GM18499 (cell line): ENCODE results near the gene RAPGEFL1.
A peak's percentile ranks its signal among the peaks of the same experiment; 100 is the strongest.
"Not testable (repeated sequence)": the region's sequence is repeated elsewhere in the genome, so short reads cannot be mapped to it uniquely, and the experiment has no call there.

Experiments used
- ATAC-seq: cut with Tn5 transposase; IDR thresholded peaks from one replicate; pipeline ENCODE4 v1.9.1; 2021; ENCODE audit warnings: moderate number of reproducible peaks; ENCODE audit not compliant: insufficient read depth, unreplicated experiment

Gene RAPGEFL1

DNA sequence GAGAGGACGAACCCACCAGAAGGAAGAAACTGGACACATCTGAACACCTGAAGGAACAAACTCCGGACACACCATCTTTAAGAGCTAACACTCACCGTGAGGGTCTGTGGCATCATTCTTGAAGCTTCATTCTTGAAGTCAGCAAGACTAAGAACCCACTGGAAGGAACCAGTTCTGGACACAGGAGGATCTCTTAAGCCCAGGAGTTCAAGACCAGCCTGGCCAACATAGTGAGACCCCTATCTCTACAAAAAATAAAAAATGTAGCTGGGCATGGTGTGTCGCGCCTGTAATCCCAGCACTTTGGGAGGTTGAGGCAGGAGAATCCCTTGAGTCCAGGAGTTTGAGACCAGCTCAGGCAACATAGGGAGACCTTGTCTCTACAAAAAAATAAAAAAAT, 21.3 kb downstream of the RAPGEFL1 start:
- no peak for ATAC-seq

DNA sequence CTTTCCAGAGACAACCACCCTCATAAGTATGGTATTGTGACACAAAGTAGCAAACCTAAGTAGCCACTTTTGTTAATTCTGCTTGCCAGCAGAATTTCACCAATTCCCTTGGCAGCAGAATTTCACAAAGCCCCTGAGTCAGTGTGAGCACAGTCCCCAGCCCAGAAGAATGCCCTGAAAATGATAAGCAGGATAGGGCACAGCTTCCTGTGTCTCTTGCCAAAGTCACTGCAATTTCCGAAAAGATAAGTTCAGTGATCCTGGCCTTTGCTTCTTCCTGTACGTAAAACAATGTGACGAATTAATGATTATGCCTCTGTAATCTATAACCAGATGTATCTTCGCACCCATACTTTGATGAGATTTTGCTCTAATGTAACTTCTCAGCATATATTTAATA, 25.9 kb downstream of the RAPGEFL1 start:
- no peak for ATAC-seq

DNA sequence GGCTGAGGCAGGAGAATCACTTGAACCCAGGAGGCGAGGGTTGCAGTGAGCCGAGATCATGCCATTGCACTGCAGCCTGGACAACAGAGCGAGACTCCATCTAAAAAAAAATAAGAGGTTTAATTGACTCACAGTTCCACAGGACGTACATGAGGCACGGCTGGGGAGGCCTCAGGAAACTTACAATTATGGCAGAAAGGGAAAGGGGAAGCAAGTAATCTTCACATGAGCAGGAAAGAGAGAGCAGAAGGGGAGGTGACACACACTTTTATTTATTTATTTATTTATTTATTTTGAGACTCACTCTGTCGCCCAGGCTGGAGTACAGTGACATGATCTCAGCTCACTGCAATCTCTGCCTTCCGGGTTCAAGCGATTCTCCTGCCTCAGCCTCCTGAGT, 28.9 kb downstream of the RAPGEFL1 start:
- ATAC-seq, result not testable (repeated sequence)

GRCh38 chr17:40209404-40210093, 32.3 kb downstream of the RAPGEFL1 start:
- ATAC-seq, result no peak

- ATAC-seq, result not testable (repeated sequence)
Measured at GRCh38 chr17:40213914-40214313, 36.6 kb downstream of the RAPGEFL1 start.

DNA sequence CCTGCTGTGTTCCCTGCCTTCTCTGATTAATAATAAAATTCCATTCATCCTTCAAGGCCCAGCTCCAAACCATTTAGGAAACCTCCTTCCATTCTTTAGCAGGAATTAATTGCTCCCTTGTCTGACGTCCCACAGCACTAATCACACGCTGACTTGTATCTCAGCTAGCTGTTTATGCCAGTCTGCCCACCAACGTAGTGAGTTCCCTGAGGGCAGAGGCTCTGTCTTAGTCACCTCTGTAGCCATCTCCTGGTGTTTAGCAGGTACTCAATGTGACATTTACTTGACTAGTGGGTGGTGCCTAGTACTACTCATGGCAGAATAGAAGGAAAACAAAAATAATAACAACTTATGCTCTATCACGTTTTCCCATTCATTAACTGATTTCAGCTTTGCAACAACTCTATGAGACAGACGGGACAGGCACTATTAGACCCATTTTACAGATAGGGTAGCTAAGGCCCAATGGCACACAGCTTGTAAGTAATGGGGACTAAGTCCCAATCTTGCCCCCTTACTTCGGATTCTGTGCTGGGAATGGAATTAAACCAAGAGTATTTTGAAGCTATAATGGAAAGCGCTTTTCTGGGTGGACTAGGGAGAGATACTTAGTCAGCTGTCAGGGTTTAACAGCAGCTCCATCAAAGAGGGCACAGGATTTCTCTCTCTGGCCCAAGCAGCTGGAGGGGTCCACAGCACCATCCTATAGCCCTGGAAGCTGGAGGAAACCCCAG, 40.9 kb downstream of the RAPGEFL1 start:
- ATAC-seq, result no peak

- peak; percentile 67 for ATAC-seq
Measured at GRCh38 chr17:40218740-40219593, 41.7 kb downstream of the RAPGEFL1 start, which contains the start of gene WIPF2. Gene WIPF2, plus strand, starts transcription at chr17:40219304. Its CDS starts 37,156 bp downstream, at chr17:40256460.

DNA sequence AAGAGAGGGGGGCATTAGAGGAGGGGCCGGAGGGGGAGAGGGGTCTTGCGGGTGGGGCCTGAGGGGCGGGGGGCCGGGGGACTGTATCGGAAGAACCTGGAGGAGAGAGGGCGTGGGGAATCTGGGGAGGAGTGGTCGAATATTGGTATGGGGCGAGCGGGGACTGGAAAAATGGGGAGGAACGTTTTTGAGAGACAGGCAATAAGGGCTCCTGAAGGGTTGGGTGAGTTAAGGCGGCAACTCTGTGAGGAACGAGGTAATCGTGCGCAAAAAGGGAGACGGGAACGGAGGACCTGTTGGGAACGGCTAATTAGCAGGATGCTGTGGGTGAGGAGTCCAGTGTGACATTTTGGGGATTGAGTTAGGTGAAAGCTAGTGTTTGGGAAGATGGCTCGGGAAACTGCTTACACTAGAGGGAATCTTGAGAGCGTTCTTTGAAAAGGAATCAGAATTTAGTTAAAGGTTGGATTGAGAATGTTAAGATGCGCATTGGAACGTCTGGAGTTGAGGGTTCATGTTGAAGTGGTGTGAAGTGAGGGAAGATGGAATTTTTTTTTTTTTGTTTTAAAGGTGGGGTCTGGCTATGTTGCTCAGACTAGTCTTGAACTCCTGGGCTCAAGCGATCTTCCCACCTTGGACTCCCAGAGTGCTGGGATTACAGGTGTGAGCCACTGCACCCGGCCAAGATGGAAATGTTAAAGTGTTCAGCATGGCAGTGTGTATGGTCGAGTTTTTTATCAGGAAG, 42.5 kb downstream of the RAPGEFL1 start:
- no peak for ATAC-seq

GRCh38 chr17:40224718-40225550, 47.7 kb downstream of the RAPGEFL1 start:
- no peak for ATAC-seq

- ATAC-seq, result not testable (repeated sequence)
Measured at GRCh38 chr17:40229146-40229545, 51.9 kb downstream of the RAPGEFL1 start.

DNA sequence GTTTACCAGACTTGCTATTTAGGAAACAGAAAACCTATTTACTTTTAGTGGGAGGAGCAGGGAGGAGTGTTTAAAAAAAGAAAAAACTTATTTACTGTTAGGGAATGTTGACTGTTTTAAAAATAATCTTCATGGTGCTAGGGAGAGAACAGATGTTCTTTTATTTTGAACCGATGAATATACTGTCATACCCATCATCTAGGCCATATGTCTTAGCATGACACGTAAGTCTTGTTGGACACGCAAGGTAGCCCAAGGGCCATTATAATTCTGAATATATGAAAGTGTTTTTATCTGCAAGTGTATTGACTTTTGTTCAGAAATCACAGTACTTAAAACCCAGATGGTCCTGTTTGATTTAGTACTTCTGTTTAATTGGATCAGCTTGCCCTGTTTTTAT, 53.4 kb downstream of the RAPGEFL1 start:
- no peak for ATAC-seq

- ATAC-seq, result not testable (repeated sequence)
Measured at GRCh38 chr17:40231928-40232327, 54.7 kb downstream of the RAPGEFL1 start.

- no peak for ATAC-seq
Measured at GRCh38 chr17:40241252-40241834, 64.1 kb downstream of the RAPGEFL1 start.

DNA sequence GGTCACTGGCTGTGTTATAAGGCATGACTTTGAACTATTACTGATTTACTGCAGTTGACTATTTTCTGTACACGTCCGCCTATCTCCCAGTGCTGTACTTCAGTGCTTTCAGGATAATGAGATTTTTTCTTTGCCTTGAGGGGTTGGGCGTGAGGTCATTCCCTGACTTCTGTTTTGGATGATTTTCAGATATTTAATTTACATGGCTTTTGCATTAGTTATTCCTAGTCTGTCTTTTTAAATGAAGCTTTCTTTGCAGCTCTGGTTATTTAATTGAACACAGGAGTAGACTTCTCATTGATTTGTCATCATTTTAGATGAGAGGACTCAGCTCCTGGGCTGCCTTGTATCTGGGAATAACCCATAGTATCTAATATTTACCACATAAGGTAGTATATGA, 65.5 kb downstream of the RAPGEFL1 start:
- ATAC-seq, result no peak

DNA sequence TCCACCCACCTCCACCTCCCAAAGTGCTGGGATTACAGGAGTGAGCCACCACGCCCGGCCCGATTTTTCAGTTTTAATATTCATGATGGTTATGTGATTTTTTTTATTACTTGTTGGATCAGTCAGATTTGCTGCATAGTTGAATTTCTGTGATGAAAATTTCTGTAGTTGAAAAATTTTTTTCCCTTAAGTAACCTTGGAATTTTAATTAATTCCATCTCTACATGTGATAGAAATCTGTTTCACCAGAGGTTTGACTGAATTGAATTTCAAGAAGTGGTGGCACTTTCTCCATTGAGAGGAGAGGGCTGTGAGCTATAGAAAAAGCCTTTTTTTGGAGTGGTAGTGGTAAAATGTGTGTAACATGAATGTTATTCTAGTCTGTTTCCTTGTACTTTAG, 66.5 kb downstream of the RAPGEFL1 start:
- no peak for ATAC-seq

- ATAC-seq, result no peak
Measured at GRCh38 chr17:40244255-40244654, 67.0 kb downstream of the RAPGEFL1 start.
